OCI-LY7 (cell line): ENCODE results near the gene DBI.

Source experiments
- EZH2phosphoT487 ChIP-seq: fragments of 200-600 bp; sonication (generic); IDR thresholded peaks from 2 replicates; pipeline ENCODE4 v1.6.1; 2018; ENCODE audit warnings: low read depth, borderline replicate concordance, mild to moderate bottlenecking, mixed run types, antibody characterized with exemption, low read length, moderate library complexity, mixed read lengths
- TF ChIP-seq, protein P1 (sequence below): fragments of 200-600 bp; sonication (generic); conservative IDR thresholded peaks from 2 replicates; pipeline ENCODE4 v1.5.1; 2014; ENCODE audit warnings: mild to moderate bottlenecking, antibody characterized with exemption, low read length, moderate library complexity, mixed read lengths

DNA sequence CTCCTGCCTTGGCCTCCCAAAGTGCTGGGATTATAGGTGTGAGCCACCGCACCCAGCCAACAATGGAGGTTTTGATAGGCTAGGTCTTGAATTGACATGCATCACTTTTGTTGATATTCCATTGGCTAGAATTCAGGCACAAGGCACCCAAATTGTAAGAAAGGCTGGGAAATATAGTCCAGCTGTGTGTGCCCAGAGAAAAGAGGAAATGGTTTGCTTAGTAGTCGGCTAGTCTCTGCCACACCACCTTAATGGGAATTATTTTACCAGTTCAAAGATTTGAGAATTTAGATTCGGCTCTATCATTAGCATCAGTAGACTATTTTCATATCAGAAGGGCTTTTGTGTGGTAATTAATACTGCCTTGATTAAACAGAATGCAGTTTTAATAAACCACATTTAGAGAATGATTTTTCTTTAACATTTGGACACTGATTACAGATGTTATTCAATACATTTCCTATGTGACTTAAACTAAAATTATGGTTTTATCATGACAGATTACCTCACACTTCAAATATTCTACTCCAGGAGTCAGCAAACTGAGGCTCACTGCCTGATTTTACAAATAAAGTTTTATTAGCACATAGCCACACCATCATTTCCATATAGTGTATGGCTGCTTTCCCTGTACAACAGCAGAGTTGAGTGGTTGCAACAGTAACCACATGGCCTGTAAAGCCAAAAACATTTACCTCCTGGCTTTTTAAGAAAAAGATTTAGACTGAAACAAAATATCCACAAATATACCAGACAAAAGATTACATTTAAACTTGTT, 27.4 kb downstream of the DBI start:
- TF ChIP-seq, protein P1, sequence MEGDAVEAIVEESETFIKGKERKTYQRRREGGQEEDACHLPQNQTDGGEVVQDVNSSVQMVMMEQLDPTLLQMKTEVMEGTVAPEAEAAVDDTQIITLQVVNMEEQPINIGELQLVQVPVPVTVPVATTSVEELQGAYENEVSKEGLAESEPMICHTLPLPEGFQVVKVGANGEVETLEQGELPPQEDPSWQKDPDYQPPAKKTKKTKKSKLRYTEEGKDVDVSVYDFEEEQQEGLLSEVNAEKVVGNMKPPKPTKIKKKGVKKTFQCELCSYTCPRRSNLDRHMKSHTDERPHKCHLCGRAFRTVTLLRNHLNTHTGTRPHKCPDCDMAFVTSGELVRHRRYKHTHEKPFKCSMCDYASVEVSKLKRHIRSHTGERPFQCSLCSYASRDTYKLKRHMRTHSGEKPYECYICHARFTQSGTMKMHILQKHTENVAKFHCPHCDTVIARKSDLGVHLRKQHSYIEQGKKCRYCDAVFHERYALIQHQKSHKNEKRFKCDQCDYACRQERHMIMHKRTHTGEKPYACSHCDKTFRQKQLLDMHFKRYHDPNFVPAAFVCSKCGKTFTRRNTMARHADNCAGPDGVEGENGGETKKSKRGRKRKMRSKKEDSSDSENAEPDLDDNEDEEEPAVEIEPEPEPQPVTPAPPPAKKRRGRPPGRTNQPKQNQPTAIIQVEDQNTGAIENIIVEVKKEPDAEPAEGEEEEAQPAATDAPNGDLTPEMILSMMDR: no peak
- no peak for TF ChIP-seq EZH2phosphoT487
